GM19372 (cell line): ENCODE measurements around the gene BNC2.

Experiments used
- ATAC-seq: cut with Tn5 transposase; IDR thresholded peaks from one replicate; pipeline ENCODE4 v1.9.1; 2021; ENCODE audit warnings: mild to moderate bottlenecking, low read depth, moderate library complexity; ENCODE audit not compliant: unreplicated experiment

The BNC2 gene

GRCh38 chr9:16869131-16869881, 1.2 kb downstream of the BNC2 start:
- ATAC-seq: no peak

GRCh38 chr9:16868701-16869100, 1.8 kb downstream of the BNC2 start:
- ATAC-seq: no peak

- no peak for ATAC-seq
These were observed 2.7 kb downstream of the BNC2 start for GRCh38 chr9:16867576-16868311.

- no peak for ATAC-seq
These were observed 3.9 kb downstream of the BNC2 start for GRCh38 chr9:16866587-16866986.

GRCh38 chr9:16864649-16865434, 5.6 kb downstream of the BNC2 start:
- ATAC-seq: no peak

GRCh38 chr9:16848179-16848578, 22.3 kb downstream of the BNC2 start:
- ATAC-seq: no peak

GRCh38 chr9:16846986-16847385, 23.5 kb downstream of the BNC2 start:
- no peak for ATAC-seq

GRCh38 chr9:16846367-16846766, 24.1 kb downstream of the BNC2 start:
- no peak for ATAC-seq

- no peak for ATAC-seq
These were observed 35.7 kb downstream of the BNC2 start for GRCh38 chr9:16834817-16835216.

GRCh38 chr9:16833296-16833835, 37.1 kb downstream of the BNC2 start:
- ATAC-seq: no peak

- no peak for ATAC-seq
These were observed 38.4 kb downstream of the BNC2 start for GRCh38 chr9:16832101-16832500.

GRCh38 chr9:16830806-16831205, 39.7 kb downstream of the BNC2 start:
- no peak for ATAC-seq

- no peak for ATAC-seq
These were observed 41.9 kb downstream of the BNC2 start for GRCh38 chr9:16828340-16829281.

- no peak for ATAC-seq
These were observed 44.4 kb downstream of the BNC2 start for GRCh38 chr9:16825971-16826625.

GRCh38 chr9:16825331-16825725, 45.1 kb downstream of the BNC2 start:
- ATAC-seq: no peak

GRCh38 chr9:16824545-16825330, 45.7 kb downstream of the BNC2 start:
- no peak for ATAC-seq

GRCh38 chr9:16823906-16824305, 46.6 kb downstream of the BNC2 start:
- ATAC-seq: no peak

GRCh38 chr9:16821344-16821743, 49.1 kb downstream of the BNC2 start:
- no peak for ATAC-seq

GRCh38 chr9:16817514-16817913, 53.0 kb downstream of the BNC2 start:
- no peak for ATAC-seq
